ENCODE results near the gene MAML3.

The MAML3 gene

DNA sequence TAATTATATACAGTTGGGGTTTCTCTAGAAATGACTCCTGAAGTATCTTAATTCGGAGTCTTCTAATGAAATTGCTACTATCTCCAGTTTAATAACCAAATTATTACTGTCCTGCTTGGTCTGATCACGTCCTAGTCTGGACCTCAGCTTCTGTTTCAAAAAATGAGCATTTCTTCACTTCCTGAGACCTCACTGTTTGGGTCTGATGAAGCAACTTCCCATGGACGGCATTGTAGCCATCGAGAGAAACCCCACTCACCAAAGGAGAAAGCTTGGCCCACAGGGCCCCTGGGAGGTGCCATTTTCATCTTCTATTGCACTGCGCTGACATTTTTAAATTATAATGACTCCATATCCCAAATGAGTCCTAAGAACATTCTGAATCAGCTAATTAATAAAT is 310.3 kb downstream of the MAML3 start:
- no peak for DNase-seq (ENCODE audit: low read depth, low spot score)

- DNase-seq (ENCODE audit: low read depth, low spot score), result no peak
Measured at GRCh38 chr4:139841464-139842195, 312.4 kb downstream of the MAML3 start.

GRCh38 chr4:139840773-139841172 is 313.2 kb downstream of the MAML3 start:
- DNase-seq (ENCODE audit: low read depth, low spot score), result no peak

DNA sequence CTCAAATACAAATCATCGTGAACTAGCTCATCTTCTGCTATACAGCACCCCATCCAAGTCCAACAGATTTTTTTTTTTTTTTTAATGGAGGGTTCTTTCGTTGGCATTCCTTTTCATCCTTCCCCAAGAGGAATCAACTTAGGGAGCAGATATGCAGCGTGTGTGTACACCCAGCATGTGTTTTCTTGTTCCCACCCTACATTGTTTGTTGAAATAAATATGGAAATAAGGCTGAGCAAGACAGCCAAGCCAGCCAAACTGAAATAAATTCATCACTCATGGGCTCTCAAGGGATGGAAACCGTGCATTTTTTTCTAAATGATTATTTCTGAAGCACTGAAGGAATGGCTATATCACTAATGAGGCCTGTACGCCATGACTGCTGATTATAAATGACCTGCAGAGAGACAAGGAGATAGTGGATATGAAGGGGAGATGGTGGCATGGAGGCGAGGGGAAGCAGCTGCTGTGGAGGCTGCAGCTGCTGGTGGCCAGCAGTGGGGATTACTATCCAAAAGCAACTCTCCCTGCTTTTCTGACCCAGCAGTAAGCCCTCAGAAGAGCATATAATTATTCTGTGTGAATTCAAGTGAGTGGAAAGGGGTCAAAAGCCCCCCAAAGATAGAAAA is 314.5 kb downstream of the MAML3 start:
- no peak for DNase-seq (ENCODE audit: low read depth, low spot score)

- no peak for DNase-seq (ENCODE audit: low read depth, low spot score)
Measured at GRCh38 chr4:139838811-139839210, 315.2 kb downstream of the MAML3 start.

DNA sequence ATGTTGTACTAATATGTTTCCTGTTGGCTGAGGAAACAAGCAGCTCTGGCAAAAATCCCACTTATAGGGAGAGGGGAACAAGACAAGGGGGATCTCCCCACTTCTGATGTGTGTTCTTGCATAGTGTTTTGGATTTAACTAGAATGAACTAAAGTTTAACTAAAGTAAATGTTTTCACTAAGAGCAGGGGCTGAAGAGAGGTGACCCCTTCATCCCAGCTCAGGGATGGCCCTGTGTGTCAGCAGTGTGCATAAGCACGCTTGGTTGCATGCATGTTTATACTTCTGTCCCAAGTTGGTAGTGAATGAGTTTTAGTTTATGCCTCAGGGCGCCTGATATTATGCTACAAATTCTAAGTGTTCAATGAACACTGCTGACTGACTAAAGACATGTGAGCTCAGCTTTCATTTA is 319.0 kb downstream of the MAML3 start:
- DNase-seq (ENCODE audit: low read depth, low spot score), result no peak

GRCh38 chr4:139834226-139834662 is 319.7 kb downstream of the MAML3 start:
- no peak for DNase-seq (ENCODE audit: low read depth, low spot score)

GRCh38 chr4:139833151-139833910 is 320.7 kb downstream of the MAML3 start:
- DNase-seq (ENCODE audit: low read depth, low spot score), result no peak

DNA sequence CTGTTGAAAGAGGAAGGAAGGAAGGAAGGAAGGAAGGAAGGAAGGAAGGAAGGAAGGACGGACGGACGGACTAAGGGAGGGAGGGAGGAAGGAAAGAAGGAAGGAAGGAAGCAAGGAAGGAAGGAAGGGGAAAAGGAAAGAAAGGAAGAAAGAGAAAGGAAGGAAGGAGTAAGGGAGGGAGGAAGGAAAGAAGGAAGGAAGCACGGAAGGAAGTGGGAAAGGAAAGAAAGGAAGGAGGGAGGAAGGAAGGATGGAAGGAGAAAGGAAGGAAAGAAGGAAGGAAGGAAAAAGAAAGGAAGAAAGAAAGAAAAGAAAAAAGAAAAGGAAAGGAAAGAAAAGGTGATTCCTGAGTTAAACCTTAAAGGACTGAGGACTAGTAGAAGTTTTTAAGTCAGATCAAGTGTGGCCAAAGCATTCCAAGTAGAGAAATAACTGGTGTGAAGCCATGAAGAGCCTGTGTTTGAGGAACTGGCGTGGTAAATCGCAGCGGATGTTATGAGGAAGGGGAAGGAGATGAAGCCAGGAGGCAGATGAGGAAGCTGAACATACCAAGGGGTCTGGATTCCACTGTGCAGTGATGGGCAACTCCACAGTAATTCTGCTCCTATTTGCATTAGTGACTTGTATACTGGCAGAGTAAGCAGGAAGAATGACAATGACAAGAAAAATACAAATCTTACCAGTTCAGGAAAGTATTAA is 324.9 kb downstream of the MAML3 start:
- DNase-seq (ENCODE audit: low read depth, low spot score), result no peak

- no peak for DNase-seq (ENCODE audit: low read depth, low spot score)
Measured at GRCh38 chr4:139826426-139826825, 327.6 kb downstream of the MAML3 start.

DNA sequence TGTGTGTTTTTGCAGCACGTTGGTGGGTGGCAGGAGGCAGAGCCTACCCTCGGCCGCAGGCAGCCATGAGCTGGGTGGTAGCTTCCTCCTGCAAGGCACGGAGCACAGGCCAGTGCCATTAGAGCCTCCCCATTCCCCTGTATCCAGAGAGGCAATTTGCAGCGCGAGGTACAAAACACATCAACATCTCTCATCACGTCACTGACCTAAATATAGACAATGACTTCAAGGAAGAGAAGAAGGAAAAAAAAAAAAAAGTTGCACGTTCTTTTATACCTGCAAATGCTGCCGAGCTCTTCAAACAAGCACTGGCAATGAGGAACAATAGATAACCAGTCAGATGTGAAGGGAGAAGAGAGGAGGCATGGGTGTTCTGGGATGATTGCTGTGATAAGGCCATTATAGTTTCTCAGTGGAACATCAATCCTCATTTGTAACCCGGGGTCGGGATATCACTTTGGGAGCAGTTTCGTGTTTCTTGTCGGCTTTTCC is 328.4 kb downstream of the MAML3 start:
- DNase-seq (ENCODE audit: low read depth, low spot score), result no peak

DNA sequence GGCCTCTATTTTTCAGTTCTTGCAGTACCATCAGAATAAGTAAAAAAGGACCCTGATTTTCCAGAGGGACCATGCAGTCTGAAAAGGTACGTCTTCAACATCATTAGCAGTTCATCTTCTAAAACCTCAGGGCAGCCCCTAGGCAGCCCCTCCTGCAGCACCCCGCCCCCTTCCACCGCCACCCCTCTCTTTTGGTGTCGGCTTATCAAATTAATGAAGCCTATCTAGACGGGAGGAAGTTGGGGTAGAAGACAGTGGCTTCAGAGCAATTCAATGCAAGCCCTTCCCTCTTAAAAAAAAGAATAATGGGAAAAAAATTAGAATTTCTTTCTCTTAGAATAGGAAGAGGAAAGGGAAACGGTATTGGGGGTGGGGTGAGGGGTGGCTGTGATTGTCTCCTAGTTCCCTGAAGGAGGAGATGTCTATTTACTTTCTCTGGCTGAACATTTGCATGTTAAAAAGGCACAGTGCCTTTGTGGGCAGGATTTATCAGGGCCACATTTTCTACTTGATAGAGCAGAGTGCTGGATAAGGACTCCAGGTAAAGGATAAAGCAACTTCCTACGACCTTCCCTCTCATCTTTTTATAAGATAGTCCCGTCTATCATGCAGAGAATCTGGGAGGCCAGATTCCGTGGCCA is 329.0 kb downstream of the MAML3 start:
- no peak for DNase-seq (ENCODE audit: low read depth, low spot score)

GRCh38 chr4:139823746-139824145 is 330.2 kb downstream of the MAML3 start:
- DNase-seq (ENCODE audit: low read depth, low spot score), result no peak

- no peak for DNase-seq (ENCODE audit: low read depth, low spot score)
Measured at GRCh38 chr4:139823345-139823744, 330.6 kb downstream of the MAML3 start.

GRCh38 chr4:139822391-139822790 is 331.6 kb downstream of the MAML3 start:
- DNase-seq (ENCODE audit: low read depth, low spot score), result no peak

GRCh38 chr4:139819082-139819481 is 334.9 kb downstream of the MAML3 start:
- DNase-seq (ENCODE audit: low read depth, low spot score), result no peak

DNA sequence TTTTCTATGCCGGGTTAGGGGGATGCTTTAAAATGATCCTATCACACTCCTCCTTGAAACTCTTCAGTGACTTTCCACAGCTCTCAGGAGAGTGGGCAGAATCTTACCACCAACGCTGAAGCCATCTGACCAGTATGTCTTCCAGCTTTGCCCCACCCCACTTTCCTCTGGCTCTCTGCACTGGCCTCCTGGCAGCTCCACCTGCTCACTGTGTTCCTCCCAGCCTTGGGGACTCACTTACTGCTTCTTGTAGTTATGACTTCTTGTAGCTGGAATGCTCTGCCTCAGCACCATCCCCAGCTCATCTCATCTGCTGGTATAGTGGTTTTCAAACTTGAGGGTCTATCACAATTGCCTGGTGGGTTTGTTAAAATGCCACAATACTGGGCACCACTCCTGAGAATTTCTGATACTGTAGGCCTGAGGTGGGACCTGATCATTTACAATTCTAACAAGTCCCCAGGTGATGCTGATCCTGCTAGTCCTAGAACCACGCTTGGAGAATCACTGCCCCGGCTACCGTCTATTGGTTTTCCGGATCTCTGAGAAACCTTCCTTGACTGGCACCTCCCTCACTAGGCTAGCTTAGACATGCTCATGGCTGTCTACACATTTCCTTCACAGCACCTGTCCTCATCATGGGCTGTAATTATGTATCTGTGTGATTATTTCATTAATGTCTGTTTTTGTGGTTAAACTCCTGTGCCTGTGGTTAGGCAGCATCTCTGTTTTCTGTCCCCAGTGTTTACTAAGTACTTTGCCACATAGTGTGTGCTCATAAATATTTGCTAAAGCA is 336.1 kb downstream of the MAML3 start:
- DNase-seq (ENCODE audit: low read depth, low spot score), result no peak

DNA sequence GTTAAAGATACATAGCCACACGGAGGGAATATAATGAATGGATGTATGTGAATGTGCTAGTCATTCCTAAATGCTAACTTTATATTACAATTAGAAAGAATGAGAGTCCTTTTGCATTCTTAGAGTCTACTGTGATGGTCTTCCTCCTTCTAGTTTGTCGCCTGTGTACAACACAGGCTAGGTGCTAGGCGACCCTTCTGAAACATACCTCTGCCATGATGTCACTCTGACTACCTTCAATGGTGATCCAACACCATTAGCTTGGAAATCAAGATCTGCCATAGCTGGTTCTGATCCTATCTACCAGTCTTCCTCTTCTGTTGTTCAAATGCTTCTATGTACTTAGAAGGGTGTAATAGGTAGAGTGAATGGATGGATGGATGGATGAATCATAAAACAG is 337.1 kb downstream of the MAML3 start:
- no peak for DNase-seq (ENCODE audit: low read depth, low spot score)

- DNase-seq (ENCODE audit: low read depth, low spot score), result no peak
Measured at GRCh38 chr4:139815778-139816601, 338.0 kb downstream of the MAML3 start.

All from activated CD4-positive, CD25-positive, alpha-beta regulatory T cell treated with anti-CD3 and anti-CD28 coated beads, Interleukin-2, amount 50 U/mL, for 16 hours (primary cell).